ENCODE measurements around the gene FBL.
A peak's percentile ranks its signal among the peaks of the same experiment; 100 is the strongest.

The FBL gene

GRCh38 chr19:39838569-39838968, 7.6 kb downstream of the FBL start:
- Histone ChIP-seq H3K36me3 (ENCODE audit: control insufficient read depth, insufficient read depth, low read length) (no peaks in the 10 kb centered on the region), H3K79me2 (peaks cover 11% of the 10 kb centered on the region), H3K4me2 (ENCODE audit: low read length) (no peak overlapping the region), H2AFZ (no peak overlapping the region), H3K9ac (no peak overlapping the region), H3K9me3 (ENCODE audit: control insufficient read depth, low read length) (no peaks in the 10 kb centered on the region), H3K4me1 (no peaks in the 10 kb centered on the region), H3K27ac (no peak overlapping the region), H3K4me3 (ENCODE audit: low read depth, low read length) (no peak overlapping the region), H3K27me3 (ENCODE audit: control insufficient read depth, insufficient read depth, low read length) (no peaks in the 10 kb centered on the region)
- no peak for TF ChIP-seq CTCF (IDR thresholded peaks at IDR 0.05)

GRCh38 chr19:39837978-39838377, 8.2 kb downstream of the FBL start:
- TF ChIP-seq CTCF (IDR thresholded peaks at IDR 0.05), result no peak
- Histone ChIP-seq H3K36me3 (ENCODE audit: control insufficient read depth, insufficient read depth, low read length) (no peaks in the 10 kb centered on the region), H3K4me3 (ENCODE audit: low read depth, low read length) (no peak overlapping the region), H3K27ac (no peak overlapping the region), H3K79me2 (peaks cover 10% of the 10 kb centered on the region), H3K4me1 (no peaks in the 10 kb centered on the region), H3K9ac (no peak overlapping the region), H3K4me2 (ENCODE audit: low read length) (no peak overlapping the region), H2AFZ (no peak overlapping the region), H3K27me3 (ENCODE audit: control insufficient read depth, insufficient read depth, low read length) (no peaks in the 10 kb centered on the region), H3K9me3 (ENCODE audit: control insufficient read depth, low read length) (no peaks in the 10 kb centered on the region)

GRCh38 chr19:39834287-39834841, 11.8 kb downstream of the FBL start:
- no peaks in the 10 kb centered on the region for H3K36me3 ChIP-seq (ENCODE audit: control insufficient read depth, insufficient read depth, low read length)

GRCh38 chr19:39833464-39834286, 12.5 kb downstream of the FBL start, which contains the start of gene DYRK1B:
DYRK1B (minus strand) TSS chr19:39834162; CDS start chr19:39831867, 2,295 bp downstream.
- peak within 1 kb of the TSS; percentile 99 for H3K4me3 ChIP-seq (ENCODE audit: low read depth, low read length)
- H2AFZ ChIP-seq, result peak within 1 kb of the TSS; percentile 89
- peak within 1 kb of the TSS; percentile 97 for H3K27ac ChIP-seq
- H3K27me3 ChIP-seq (ENCODE audit: control insufficient read depth, insufficient read depth, low read length), result no peaks in the 10 kb centered on the region
- H3K9me3 ChIP-seq (ENCODE audit: control insufficient read depth, low read length), result no peaks in the 10 kb centered on the region
- H3K9ac ChIP-seq, result peak within 1 kb of the TSS; percentile 90
- peaks cover 11% of the 10 kb centered on the region for H3K4me1 ChIP-seq
- TF ChIP-seq CTCF (IDR thresholded peaks at IDR 0.05), result no peak
- no peaks in the 10 kb centered on the region for H3K36me3 ChIP-seq (ENCODE audit: control insufficient read depth, insufficient read depth, low read length)
- peaks cover 22% of the 10 kb centered on the region for H3K79me2 ChIP-seq
- H3K4me2 ChIP-seq (ENCODE audit: low read length), result peak within 1 kb of the TSS; percentile 97

More at GRCh38 chr19:39834287-39834841, 11.8 kb downstream of the FBL start:
- Histone ChIP-seq H3K4me2 (ENCODE audit: low read length) (peak overlapping the region; percentile 42), H3K27me3 (ENCODE audit: control insufficient read depth, insufficient read depth, low read length) (no peaks in the 10 kb centered on the region), H3K4me1 (peaks cover 11% of the 10 kb centered on the region), H3K9me3 (ENCODE audit: control insufficient read depth, low read length) (no peaks in the 10 kb centered on the region), H2AFZ (peak overlapping the region; percentile 71), H3K9ac (no peak overlapping the region), H3K4me3 (ENCODE audit: low read depth, low read length) (peak overlapping the region; percentile 99), H3K79me2 (peaks cover 22% of the 10 kb centered on the region), H3K27ac (peak overlapping the region; percentile 97)
- TF ChIP-seq CTCF (IDR thresholded peaks at IDR 0.05), result no peak
